Ureter (tissue), 1 donor: Measurements from ENCODE around the gene SLC5A8. TPM values are rescaled to one million over a fixed set of nuclear protein-coding genes. Genes with fewer than 3 reads are reported as not detected.
"Not testable (repeated sequence)": the region's sequence is repeated elsewhere in the genome, so short reads cannot be mapped to it uniquely, and the experiment has no call there.

Source experiments
- DNase-seq: peaks from one replicate; pipeline ENCODE4 v3.0.0-alpha.2; 2020; ENCODE audit warnings: low spot score
- total RNA-seq: library from RNA; stranded (reverse); gene quantifications from one replicate; pipeline ENCODE4 v1.2.4, GENCODE V29; 2023
- donor health status: DM: yes; HTN: yes; CAD: no.

SLC5A8 gene
- total RNA-seq, 1 donor from 2014 or later: not detected

GRCh38 chr12:101168001-101168400 is 42.0 kb downstream of the SLC5A8 start:
- no peak for DNase-seq

GRCh38 chr12:101166866-101167265 is 43.2 kb downstream of the SLC5A8 start:
- no peak for DNase-seq

- no peak for DNase-seq
These were observed 44.7 kb downstream of the SLC5A8 start for GRCh38 chr12:101165319-101165718.

GRCh38 chr12:101145777-101146431 is 64.1 kb downstream of the SLC5A8 start:
- not testable (repeated sequence) for DNase-seq

- no peak for DNase-seq
These were observed 82.4 kb downstream of the SLC5A8 start for GRCh38 chr12:101127521-101128219.

GRCh38 chr12:101117842-101118241 is 92.2 kb downstream of the SLC5A8 start:
- DNase-seq: no peak

GRCh38 chr12:101116911-101117310 is 93.1 kb downstream of the SLC5A8 start:
- DNase-seq: no peak

GRCh38 chr12:101115326-101115725 is 94.7 kb downstream of the SLC5A8 start:
- no peak for DNase-seq

GRCh38 chr12:101111441-101111840 is 98.6 kb downstream of the SLC5A8 start:
- no peak for DNase-seq

- no peak for DNase-seq
These were observed 99.2 kb downstream of the SLC5A8 start for GRCh38 chr12:101110866-101111265.

GRCh38 chr12:101108130-101108529 is 101.9 kb downstream of the SLC5A8 start:
- DNase-seq: no peak

- DNase-seq: no peak
These were observed 102.8 kb downstream of the SLC5A8 start for GRCh38 chr12:101107032-101107763.

Other genes starting within 250 kb of the SLC5A8 start
- gene UTP20, start 69.9 kb upstream of the SLC5A8 start, total RNA-seq: 27.7 TPM
- 140 TPM for gene ARL1, start 197.5 kb upstream of the SLC5A8 start, total RNA-seq